Right lobe of liver (tissue), 6 donors: Measurements from ENCODE around the gene AIP. TPM values are rescaled to one million over a fixed set of nuclear protein-coding genes. Genes with fewer than 3 reads are reported as not detected.

ENCODE experiments used
- ATAC-seq, 4 donors: fragments of 200-7000 bp; cut with Tn5 transposase; one replicate each; pipeline ENCODE4 v1.9.1; 2020; ENCODE audit warnings: mild to moderate bottlenecking in 4 of 4, moderate library complexity in 4 of 4
- DNase-seq, 3 donors: peaks; one replicate each; pipeline ENCODE4 v3.0.0-alpha.2; 2020
- H3K27ac ChIP-seq, 3 donors: fragments of 200-600 bp; one replicate each; pipeline ENCODE4 v1.8.0; 2022
- H3K27me3 ChIP-seq, 2 donors: fragments of 200-600 bp; one replicate each; pipeline ENCODE4 v1.8.0; 2022
- H3K36me3 ChIP-seq, 4 donors: fragments of 200-600 bp; sonication (generic) in 1 of 4; one replicate each; pipeline versions ENCODE4 v1.5.1 to v1.8.0; 2017 to 2022; ENCODE audit warnings: control low read depth in 1 of 4
- H3K4me1 ChIP-seq, 4 donors: fragments of 200-600 bp; sonication (generic) in 1 of 4; one replicate each; pipeline versions ENCODE4 v1.5.1 to v1.8.0; 2017 to 2022; ENCODE audit warnings: control low read depth in 1 of 4
- H3K4me3 ChIP-seq, 3 donors: fragments of 200-600 bp; one replicate each; pipeline ENCODE4 v1.8.0; 2022
- H3K9me3 ChIP-seq, 4 donors: fragments of 200-600 bp; sonication (generic) in 1 of 4; one replicate each; pipeline versions ENCODE4 v1.5.1 to v1.8.0; 2017 to 2022; ENCODE audit warnings: control low read depth in 1 of 4
- CTCF ChIP-seq, 4 donors: fragments of 200-600 bp in 3 of 4; fragments of 450-650 bp in 1 of 4; IDR thresholded peaks; one replicate each; pipeline versions ENCODE4 v1.5.1 to v1.8.0; 2016 to 2022; ENCODE audit warnings: antibody characterized with exemption in 4 of 4, mild to moderate bottlenecking in 2 of 4
- POLR2A ChIP-seq: fragments of 450-650 bp; IDR thresholded peaks from one replicate; pipeline ENCODE4 v1.6.1; 2017; ENCODE audit warnings: antibody characterized with exemption, mild to moderate bottlenecking
- WGBS: methylation state at CpG from one replicate; pipeline ENCODE4 v1.1.6; 2018; ENCODE audit warnings: low coverage, low lambda C conversion rate; ENCODE audit not compliant: insufficient coverage; ENCODE audit errors: missing lambda C conversion rate; 5-methylcytosine and 5-hydroxymethylcytosine counted together
- intact Hi-C, 2 donors: fragments of 100-400 bp; cut with DNase I; formaldehyde crosslinking; loops; one replicate each; pipeline versions ENCODE4 v1.11.2 to v1.14.1; 2022
- total RNA-seq, 6 experiments: library from RNA; depleted of rRNA in 2 of 6; stranded (reverse); fragments of >200 nt in 2 of 6; fragmentation: NEBNext Ultra II Directional in 3 of 6; extraction: Animal tissue kit (Norgen Biotek cat#: 25700) in 3 of 6; gene quantifications; one replicate each; pipeline versions ENCODE4 v1.1.0 to v1.2.4, GENCODE V29; 2016 to 2023
- donor health status: DM: no; HTN: yes; CAD: no.
- donor health status: DM: no; HTN: no; CAD: no.
- donor health status: DM: no; HTN: no; CAD: no.
- donor health status: DM: no; HTN: yes; CAD: no.
- donor health status: DM: no; HTN: yes; CAD: no.

AIP gene
- total RNA-seq, 6 experiments from 2014 or later: 20.8 to 33.9 (median 25.7) TPM

- intact Hi-C loops: no loop called here
- no peaks in the 10 kb centered on the region for H3K36me3 ChIP-seq
- WGBS: 100% methylated on average over 1 of the region's 15 CpGs
- no peak overlapping the region for H3K27ac ChIP-seq
- no peak for DNase-seq
- H3K27me3 ChIP-seq: no peaks in the 10 kb centered on the region
- TF ChIP-seq CTCF (IDR thresholded peaks at IDR 0.05) (no peak), POLR2A (no peak)
- no peaks in the 10 kb centered on the region for H3K9me3 ChIP-seq
- H3K4me1 ChIP-seq: peaks cover 0 to 11% (median 4%) of the 10 kb centered on the region in 4 donors
- H3K4me3 ChIP-seq: no peak overlapping the region
- ATAC-seq: no peak
These were observed 39.5 kb downstream of the AIP start for GRCh38 chr11:67522338-67522737.

GRCh38 chr11:67522844-67523555, 40.2 kb downstream of the AIP start, which contains the start of gene CABP2:
Gene CABP2 (minus strand): TSS chr11:67523446. CDS start chr11:67523326, 120 bp downstream.
- DNase-seq (no peak), ATAC-seq (no peak)
- H3K27me3 ChIP-seq: no peaks in the 10 kb centered on the region
- intact Hi-C loops: no loop called here
- no peak for TF ChIP-seq POLR2A
- no peak for TF ChIP-seq CTCF (IDR thresholded peaks at IDR 0.05)
- no peaks in the 10 kb centered on the region for H3K36me3 ChIP-seq
- no peak within 1 kb of the TSS for H3K4me3 ChIP-seq
- H3K4me1 ChIP-seq: peaks cover 0 to 11% (median 4%) of the 10 kb centered on the region in 4 donors
- 77% methylated on average over 5 of the region's 23 CpGs for WGBS
- H3K27ac ChIP-seq: no peak within 1 kb of the TSS
- no peaks in the 10 kb centered on the region for H3K9me3 ChIP-seq

- no peak overlapping the region for H3K4me3 ChIP-seq
- TF ChIP-seq CTCF (IDR thresholded peaks at IDR 0.05) (no peak), POLR2A (no peak)
- ATAC-seq (peak in 1 of 4 donors; percentile 4), DNase-seq (no peak)
- no peak overlapping the region for H3K27ac ChIP-seq
- H3K27me3 ChIP-seq: no peaks in the 10 kb centered on the region
- 73% methylated on average over 2 of the region's 25 CpGs for WGBS
- H3K9me3 ChIP-seq: no peaks in the 10 kb centered on the region
- H3K36me3 ChIP-seq: no peaks in the 10 kb centered on the region
- H3K4me1 ChIP-seq: peaks cover 0 to 11% (median 4%) of the 10 kb centered on the region in 4 donors
- intact Hi-C loops: no loop called here
These were observed 41.0 kb downstream of the AIP start for GRCh38 chr11:67523556-67524479.

GRCh38 chr11:67524480-67524808, 41.6 kb downstream of the AIP start:
- Histone ChIP-seq H3K4me1 (peaks cover 0 to 11% (median 4%) of the 10 kb centered on the region in 4 donors), H3K4me3 (no peak overlapping the region), H3K27me3 (no peaks in the 10 kb centered on the region), H3K36me3 (no peaks in the 10 kb centered on the region), H3K9me3 (no peaks in the 10 kb centered on the region), H3K27ac (no peak overlapping the region)
- 94% methylated on average over 3 of the region's 9 CpGs for WGBS
- no peak for TF ChIP-seq CTCF (IDR thresholded peaks at IDR 0.05)
- no peak for TF ChIP-seq POLR2A
- ATAC-seq (no peak), DNase-seq (no peak)
- intact Hi-C loops: no loop called here
